ENCODE measurements around the gene DGKQ.
"Not testable (repeated sequence)": the region's sequence is repeated elsewhere in the genome, so short reads cannot be mapped to it uniquely, and the experiment has no call there.

The DGKQ gene

DNA sequence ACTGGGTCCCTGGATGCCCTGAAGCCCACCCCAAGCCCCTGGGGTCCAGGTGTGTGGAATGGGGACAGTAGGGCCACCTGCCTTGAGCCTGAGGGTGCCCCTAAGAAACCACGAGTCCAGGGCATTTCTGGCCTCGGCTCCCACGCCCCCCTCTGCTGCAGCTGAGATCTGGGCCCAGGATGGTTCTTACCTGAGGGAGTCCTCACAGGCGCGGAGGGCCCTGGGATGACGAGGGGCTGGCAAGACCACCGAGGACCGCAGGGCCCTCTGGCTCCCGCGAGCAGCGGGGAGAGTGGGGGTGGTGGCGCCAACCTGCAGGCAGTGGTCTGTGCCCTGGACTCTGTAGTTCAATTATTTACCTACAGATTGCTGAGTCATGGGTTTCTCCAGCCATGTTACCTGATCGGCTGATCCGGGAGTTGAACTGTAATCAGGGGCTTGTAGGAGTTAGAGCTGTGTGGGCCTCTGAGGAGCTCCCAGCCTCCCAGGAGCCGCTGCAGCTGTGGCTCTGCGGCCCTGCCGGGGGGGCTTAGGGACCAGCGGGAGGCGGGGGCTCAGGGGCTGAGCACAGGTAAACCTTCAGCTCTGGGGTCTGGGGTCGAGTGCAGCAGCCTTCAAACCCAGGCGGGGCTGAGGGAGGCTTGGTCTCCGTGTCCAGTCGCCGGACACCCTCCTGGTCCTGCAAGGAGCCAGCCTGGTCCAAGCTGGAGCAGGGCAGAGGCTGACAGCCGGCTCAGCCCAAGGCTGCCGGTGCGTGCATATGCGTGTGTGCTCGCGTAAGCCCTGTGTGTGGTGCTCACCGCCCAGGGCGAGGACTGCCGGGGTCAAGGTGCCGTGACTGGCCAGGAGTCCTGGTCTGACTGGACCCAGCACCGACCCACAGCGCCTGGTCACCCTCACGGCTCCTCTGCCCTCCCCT lies 20.0 kb upstream of the DGKQ start, which contains the start of gene SLC26A1:
Gene SLC26A1 (minus strand): TSS at position 294 of the 919 bp plus-strand sequence. CDS start 1,701 bp downstream, outside the sequence.
- no peak for DNase-seq

DNA sequence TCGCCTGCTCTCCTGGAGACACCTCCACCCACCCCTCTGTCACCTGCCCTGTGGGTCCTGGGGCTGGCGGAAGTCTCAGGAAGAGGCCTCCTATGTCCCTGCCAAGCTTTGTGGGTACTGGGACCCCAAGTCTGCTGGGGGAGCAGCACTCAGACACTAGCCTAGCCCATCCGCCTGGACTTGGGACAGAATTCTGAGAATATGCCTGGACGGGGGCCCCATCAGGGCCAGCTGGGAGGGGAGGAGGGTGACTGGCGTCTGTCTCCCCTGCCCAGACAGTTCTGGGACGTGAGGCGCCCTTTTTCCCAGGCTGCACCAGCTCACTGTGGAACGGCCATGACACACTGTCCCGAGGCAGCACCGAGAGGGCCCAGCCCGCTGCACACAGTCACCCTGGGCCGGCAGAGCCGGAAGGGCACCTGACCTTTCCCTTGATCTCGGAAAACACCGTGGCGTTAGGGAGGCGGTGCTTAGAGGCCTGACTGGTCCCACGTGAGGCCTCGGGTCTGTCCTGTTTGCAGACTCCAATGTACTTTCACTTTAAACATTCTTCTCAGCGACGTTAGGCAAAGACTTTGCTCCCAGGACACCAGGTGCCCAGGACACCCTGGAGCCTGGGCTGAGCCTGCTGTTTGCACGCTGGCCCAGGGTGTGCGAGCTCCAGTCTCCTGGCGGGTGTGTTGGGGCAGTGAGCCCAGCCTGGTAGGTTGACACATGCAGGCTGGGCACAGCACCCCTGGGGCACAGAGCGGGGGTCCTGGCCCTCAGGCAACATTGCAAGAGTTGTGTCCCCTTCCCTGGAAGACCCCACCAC lies 19.1 kb upstream of the DGKQ start:
- no peak for DNase-seq

DNA sequence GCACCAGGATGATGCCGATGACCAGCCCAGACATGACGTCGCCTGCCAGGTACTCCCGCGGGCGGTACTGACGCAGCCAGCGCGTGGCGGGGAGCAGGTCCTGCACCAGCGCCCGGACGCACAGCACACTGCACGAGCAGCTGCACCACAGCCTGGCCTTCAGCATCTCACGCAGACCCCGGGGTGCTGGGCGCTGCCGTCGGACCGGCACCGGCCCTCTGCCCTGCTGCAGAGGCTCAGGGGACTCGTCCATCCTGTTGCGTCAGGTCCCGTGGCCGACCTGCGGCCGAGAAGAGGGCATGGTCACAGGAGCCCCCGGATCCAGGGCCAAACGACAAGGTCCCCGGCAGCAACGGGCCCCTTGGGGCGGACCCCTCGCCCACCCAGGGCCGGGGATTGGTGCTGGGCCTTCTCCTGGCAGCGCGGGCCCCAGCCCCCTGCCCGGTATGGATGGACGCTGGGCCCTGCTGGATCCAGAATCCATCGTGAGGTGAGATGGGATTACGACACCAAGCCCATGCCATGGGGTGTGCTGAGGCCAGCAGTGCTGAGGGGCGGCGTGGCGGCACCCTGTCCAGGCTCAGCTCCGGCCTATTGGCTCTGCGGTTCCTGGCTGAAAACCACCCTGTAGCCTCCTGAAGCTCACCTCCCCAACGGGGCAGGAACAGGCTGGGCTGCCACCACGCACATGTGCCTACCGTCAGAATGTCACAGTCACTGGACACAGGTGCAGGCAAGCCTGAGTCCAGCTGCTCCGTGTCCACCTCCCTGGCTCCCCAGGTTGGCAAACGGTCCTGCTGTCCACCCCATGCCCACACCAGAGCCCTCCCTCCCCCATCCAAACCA lies 18.3 kb upstream of the DGKQ start:
- no peak for DNase-seq

DNA sequence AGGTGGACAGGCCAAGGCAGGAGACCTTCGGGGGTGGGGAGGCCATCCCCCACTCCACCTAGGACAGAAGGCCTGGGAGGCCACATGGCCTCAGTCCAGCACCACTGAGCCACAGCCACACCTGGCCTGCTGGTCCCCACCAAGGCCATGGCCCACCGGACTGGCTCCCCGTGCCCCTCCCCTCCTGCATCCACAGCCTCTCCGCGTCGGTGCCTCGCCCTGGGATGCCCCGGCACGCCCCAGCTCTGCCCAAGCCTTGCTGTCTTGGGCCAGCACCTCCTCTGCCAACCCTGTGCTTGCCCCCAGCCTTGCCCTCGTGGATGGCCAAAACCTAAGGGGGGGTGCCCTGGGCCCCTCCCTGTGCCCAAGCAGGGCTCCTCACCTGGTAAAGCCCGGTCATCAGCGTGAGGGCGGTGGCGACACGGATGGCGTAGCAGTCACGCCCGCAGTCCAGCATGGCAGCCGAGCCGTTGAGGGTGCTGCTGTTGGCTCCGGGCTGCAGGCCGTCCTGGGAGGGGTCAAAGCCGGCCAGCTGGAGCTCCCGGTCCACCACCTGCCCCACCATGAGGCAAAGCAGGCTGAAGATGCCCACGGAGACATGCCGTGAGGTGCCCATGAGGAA lies 17.5 kb upstream of the DGKQ start:
- DNase-seq = no peak

DNA sequence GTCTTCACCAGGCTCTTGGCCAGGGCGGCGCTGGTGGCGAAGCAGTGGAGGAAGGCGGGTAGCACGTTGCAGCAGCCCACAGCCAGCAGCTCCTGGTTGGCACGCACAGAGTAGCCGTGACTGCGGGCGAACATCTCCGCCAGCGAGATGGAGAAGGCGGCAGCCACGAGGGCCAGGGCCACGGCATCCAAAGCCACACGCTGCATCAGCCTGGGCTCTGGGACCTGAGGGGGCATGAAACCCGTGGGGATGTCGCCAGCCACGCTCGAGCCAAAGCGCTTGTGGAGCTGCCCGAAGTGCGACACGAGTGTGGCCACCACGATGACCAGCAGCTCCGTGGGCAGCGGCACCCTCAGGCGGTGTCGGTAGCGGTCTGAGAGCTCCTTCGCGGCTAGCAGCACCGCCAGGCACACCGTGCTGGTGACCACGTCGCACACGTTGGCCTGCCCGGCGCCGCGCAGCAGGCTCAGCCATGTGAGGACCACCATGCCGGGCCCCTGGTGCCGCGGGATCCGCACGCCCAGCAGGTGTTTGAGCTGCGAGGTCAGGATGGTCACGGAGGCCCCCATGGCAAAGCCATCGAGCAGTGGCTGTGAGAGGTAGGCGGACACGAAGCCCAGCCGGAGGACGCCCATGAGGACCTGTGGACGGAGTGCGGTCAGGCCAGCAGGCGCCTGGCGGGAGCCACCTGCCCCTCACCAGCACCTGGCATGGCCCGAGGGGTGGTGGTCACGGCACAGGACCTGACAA lies 16.5 kb upstream of the DGKQ start:
- DNase-seq = no peak

DNA sequence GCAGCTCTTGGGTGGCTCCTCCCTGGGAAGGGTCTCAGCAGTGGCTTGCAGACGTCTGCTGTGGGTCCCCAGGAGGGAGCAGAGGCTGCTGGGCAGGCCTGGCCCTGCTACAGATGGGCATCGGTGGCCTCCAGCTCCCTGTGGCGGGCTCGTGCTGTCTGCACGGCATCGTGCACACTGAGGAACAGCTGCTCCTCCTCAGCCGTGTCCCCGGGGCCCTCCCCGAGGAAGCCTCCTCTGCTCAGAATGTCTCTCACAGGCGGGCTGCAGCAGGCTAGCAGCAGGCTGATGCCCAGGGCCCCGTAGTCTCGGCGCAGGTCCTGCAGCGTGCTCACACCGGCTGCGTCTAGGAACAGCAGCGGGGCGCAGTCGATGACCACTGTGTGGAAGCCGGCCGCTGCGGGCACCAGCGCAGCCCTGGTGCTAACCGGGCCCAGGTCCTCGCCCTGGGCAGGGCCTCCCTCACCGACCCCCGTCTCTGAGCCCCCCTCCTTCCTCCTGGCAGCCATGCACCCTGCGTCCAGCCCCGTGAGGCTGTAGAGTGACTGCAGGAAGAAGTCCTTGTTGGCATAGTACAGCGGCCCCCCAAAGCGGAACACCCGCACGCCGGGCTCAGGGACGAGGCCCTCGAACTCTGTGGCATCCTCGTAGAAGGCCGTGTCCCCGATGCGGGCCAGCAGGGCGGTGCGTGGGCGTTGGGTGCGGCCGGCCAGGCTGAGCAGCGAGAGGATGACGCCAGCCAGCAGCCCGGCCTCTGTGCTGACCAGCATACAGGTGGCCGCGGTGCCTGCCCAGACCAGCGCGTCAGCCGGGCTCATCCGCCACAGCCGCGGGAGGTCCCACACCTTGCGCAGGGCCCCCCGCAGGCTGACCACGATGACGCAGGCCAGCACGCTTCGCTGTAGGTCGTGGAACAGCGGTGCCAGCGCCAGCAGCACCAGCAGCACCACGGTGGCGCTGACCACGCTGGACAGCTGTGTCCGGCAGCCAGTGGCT lies 15.7 kb upstream of the DGKQ start:
- no peak for DNase-seq

DNA sequence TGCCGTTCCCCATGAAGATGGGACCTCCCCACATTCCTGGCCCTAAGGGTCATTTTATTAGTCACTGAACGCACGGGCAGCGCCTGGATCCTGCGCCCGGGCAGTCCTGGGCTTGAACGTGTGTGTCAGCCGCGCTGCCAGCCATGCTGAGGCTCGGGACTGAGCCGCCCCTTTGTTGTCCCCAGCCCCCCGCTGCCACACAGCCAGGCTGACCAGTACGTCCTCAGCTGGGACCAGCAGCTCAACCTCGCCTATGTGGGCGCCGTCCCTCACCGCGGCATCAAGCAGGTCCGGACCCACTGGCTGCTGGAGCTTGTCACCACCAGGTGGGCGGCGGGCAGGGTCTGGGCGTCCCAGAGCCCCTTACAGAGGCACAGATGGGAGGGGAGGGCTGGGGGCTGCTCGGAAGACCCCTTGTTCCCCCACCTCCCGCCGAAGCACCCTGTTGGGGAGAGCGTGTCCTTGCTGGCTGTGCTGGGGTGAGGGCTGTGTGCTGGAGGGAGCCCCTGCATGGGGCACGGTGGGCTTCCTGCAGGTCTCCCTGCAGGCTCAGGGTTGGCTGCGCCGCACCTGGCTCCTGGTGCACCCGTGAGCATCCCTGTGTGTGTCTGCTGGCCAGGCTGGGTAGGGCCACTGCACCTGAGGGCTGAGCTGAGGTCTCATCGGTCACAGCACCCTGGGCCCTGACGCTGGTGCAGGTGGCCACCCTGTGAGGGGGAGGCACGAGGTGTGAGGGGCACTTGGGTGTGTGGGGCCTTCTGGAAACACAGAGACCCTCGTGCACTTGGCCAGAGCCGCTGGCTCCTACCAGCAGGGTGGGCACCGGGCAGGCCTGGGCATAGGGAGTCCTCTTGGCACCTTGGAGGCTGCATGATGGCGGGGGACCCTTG lies 14.5 kb upstream of the DGKQ start:
- no peak for DNase-seq

DNA sequence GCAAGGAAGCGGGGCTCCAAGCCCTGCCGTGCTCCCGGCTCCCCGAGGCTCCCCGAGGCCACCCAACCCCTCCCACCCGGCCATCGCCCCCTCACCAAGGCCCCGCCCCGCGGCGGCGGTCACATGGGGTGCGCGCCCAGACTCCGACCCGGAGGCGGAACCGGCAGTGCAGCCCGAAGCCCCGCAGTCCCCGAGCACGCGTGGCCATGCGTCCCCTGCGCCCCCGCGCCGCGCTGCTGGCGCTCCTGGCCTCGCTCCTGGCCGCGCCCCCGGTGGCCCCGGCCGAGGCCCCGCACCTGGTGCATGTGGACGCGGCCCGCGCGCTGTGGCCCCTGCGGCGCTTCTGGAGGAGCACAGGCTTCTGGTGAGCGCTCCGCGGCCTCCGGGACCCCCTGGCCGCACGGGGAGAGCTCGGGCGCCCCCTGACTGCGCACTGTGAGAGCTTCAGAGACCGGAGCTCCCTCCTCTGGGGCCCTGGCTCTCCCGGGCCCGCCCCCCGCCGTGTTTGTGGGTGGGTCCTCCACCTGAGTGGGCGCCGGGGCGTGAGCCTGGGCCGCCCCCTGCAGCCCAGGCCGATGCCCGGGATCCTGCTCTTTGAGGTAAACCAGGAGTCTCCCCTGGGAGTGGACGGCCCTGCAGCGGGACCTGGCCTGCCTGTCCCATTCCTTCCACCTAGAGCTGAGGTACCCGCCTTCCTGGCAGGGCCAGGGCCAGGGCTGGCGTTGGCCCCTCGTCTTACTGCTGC lies 13.7 kb upstream of the DGKQ start, which contains the start of gene IDUA:
Gene IDUA (plus strand): TSS at position 166 of the 745 bp plus-strand sequence. CDS start 41 bp downstream, at position 207.
- DNase-seq = peak in 1 of 2 experiments; percentile 44

DNA sequence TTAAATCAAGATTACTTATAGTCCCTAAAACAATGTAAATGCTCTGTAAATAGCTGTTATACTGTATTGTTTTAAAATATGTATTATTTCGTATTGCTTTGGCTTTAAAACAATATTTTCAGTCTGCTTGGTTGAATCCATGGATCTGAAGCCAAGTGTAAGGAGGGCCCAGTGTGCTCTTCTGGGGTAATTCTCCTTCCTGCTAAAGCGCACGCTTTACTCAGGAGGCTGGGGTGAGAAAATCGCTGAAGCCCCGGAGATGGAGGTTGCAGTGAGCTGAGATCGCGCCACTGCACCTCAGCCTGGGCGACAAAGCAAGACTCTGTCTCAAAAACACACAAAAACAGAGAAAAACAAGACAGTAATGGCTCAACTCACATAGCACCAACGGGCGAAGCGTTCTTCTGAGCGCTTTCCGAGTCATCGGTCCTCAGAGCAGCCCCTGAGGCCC lies 13.1 kb upstream of the DGKQ start:
- no peak for DNase-seq

DNA sequence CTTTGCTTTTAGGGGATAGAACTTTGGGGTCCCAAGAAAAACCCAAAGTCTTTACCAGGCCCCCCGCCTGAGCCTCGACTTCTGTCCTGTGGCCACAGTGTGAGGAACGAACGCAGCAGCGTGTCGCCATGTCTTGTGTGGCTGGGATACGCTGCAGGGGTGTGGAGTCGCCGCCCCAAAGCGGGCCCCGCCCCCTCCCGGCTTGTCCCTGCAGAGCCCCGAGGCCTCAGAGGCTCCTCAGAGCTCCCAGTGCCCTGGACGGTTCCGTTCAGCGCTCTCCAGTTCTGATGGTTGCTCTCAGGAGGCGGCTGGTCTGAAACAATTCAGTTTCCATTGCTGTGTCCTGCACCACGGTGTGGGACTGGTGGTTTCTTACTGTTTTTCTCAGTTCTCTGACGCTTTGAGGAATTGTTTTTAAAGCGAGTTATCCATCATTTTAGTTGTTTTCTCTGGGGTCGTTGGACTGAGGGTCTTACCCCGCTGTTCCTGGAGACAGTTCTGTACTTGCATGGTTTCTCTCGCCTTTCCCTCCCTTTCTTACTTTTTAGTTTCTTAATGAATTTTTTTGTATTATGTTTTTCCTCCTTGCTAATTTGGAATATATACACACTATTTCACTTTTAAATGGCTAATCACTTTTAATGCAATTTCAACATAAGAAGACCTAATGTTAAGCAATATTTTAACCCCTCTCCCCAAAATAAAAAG lies 11.9 kb upstream of the DGKQ start:
- DNase-seq = no peak

DNA sequence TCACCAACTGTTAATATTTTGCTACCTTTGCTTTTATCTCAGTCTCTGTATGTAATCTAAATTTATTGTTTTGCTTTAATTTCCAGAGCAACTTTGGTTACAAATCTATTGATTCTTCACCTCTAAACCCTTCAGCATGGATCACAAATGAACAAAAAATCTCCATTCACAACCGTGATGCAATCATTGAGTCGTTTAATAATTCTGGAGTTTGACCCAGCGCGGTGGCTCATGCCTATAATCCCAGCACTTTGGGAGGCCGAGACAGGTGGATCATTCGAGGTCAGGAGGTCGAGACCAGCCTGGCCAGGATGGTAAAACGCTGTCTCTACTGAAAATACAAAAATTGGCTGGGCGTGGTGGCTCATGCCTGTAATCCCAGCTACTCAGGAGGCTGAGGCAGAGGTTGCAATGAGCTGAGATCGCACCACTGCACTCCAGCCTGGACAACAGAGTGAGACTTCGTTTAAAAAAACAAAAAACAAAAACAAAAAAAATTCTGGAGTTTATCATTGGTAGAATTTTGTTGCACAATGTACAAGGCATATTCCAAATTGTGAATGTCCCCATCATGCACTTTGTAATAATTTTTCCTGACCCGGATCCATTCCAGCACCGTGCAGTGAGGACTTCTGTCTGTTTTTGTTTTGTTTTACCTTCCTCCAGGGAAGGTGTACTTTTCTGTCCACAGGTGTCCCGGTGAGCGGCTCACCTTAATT lies 11.1 kb upstream of the DGKQ start:
- no peak for DNase-seq

DNA sequence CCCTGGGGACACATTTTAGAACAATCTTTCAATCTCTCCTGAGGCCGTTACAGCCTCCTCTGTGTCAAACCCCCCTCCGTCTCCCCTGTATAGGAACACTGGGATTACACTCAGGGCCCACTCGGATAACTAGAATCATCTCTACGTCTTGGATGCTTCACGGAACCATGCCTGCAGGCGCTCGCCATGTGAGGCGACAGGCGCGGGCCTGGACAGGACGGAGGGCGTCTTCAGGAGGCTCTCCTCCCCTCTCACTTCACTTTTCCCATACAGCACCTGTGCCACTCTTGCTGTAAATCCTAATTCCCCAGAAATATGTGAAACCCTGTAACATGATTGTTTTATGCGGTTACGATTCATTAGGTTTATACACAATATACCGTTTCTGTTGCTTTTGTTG lies 9.4 kb upstream of the DGKQ start:
- DNase-seq = no peak

DNA sequence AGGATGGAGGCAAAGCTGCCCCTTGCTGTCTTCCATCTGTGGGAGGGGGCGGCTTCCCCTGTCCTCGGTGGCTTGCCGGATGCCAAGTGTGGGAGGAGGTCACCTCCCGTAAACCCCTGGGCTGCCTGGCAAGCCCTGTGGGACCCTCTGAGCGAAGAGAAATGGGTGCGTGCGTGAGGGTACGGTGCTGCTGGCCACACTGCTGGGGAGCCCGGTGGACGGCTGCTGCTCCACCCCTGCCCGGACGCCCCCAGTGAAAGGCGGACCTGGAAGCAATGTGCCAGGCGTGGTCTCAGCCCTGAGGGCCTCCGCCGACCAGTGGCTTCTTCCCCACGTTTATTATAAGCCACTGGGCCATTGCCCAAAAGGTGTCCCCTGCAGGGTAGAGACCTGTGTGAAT lies 8.9 kb upstream of the DGKQ start:
- DNase-seq = no peak

DNA sequence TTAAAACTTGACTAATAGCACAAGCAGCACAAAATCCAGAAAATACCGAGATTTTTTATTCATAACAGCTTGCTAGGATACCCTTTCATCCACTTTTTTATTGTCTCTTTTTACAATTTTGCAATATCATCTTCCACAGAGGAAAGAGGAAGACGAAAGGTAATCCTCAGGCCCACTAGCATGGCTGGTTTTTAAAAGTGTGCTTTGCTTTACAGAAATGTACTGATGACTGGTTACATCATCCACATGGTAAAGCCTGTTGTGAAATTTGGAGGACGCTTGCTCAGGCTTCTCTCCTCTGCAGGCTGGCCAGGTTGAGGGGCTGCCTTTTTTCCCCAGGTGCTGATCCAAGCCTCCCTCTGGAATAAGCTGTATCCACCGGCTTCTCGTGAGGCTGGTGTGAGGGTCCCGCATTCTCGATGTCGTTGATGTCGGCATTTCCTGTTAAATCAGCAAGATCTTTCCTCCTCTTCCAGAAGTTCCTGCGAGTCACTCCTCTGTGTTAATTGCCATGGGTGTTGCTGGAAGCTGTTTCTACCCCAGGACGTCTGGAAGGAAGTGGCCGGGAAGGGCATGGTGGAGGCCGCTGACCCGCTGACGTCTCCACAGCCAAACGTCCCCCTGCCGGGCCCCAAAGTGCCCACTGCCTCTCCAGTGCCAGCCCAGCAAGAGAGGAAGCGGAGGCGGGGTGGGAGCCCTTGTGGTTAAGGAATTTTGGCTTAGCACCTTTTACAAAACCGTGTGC lies 5.8 kb upstream of the DGKQ start:
- no peak for DNase-seq

DNA sequence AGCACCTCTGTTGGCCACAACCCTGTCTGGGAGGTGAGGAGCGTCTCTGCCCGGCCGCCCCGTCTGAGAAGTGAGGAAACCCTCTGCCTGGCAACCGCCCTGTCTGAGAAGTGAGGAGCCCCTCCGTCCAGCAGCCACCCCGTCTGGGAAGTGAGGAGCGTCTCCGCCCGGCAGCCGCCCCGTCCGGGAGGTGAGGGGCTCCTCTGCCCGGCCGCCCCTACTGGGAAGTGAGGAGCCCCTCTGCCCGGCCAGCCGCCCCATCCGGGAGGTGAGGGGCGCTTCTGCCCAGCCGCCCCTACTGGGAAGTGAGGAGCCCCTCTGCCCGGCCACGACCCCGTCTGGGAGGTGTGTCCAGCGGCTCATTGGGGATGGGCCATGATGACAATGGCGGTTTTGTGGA lies 2.6 kb upstream of the DGKQ start:
- not testable (repeated sequence) for DNase-seq

DNA sequence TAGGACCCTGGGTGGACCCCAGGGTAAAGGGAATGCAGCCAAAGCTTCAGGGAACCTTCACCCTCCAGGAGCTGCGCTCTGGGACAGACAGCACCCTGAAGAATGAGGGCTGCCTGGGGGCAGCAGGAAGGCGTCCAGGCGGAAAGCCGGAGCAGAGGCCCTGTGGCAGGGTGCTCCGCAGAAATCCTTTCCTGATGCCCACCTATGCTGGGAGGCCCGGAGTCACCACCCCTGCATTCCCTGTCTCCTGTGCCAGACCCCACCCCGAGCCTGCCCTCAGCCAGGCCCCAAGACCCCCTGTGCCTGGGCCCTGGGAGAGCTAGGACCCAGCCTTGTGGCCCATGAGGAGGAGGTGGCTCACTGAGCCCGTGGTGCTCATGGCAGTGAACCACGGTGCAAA lies 1.3 kb upstream of the DGKQ start:
- DNase-seq = no peak

Measured in cerebellar nuclear complex (tissue), 1 donor.